Loucy (cell line): Measurements from ENCODE around the gene ALDH1L2.

Source experiments
- H2AFZ ChIP-seq: fragments of 200-600 bp; sonication (generic); 2 replicates; pipeline ENCODE4 v1.6.0; 2016; ENCODE audit warnings: antibody characterized with exemption, mild to moderate bottlenecking, low read length, moderate library complexity
- H3F3A ChIP-seq: fragments of 200-600 bp; 2 replicates; pipeline ENCODE4 v1.6.0; 2016; ENCODE audit warnings: antibody characterized with exemption, low read depth, mild to moderate bottlenecking
- H3K27me3 ChIP-seq: fragments of 200-600 bp; sonication (generic); 2 replicates; pipeline ENCODE4 v1.6.1; 2014; ENCODE audit warnings: low read length, mild to moderate bottlenecking; ENCODE audit not compliant: insufficient read depth, poor library complexity, severe bottlenecking
- H3K36me3 ChIP-seq: fragments of 200-600 bp; sonication (generic); 2 replicates; pipeline ENCODE4 v1.6.1; 2016; ENCODE audit warnings: low read length; ENCODE audit not compliant: insufficient read depth
- H3K4me1 ChIP-seq: fragments of 200-600 bp; sonication (generic); 2 replicates; pipeline ENCODE4 v1.5.1; 2014; ENCODE audit warnings: low read length, mild to moderate bottlenecking; ENCODE audit not compliant: insufficient read depth, poor library complexity, severe bottlenecking
- H3K4me2 ChIP-seq: fragments of 200-600 bp; sonication (generic); 2 replicates; pipeline ENCODE4 v1.6.0; 2014; ENCODE audit warnings: antibody characterized with exemption, low read length, low read depth, mild to moderate bottlenecking; ENCODE audit not compliant: poor library complexity, severe bottlenecking
- H3K4me3 ChIP-seq: fragments of 200-600 bp; sonication (generic); 2 replicates; pipeline ENCODE4 v1.5.1; 2014; ENCODE audit warnings: low read length, mild to moderate bottlenecking, mixed read lengths; ENCODE audit not compliant: poor library complexity, severe bottlenecking
- H3K79me2 ChIP-seq: fragments of 200-600 bp; sonication (generic); 2 replicates; pipeline ENCODE4 v1.6.1; 2014; ENCODE audit warnings: low read length; ENCODE audit not compliant: insufficient read depth
- H3K9ac ChIP-seq: fragments of 200-600 bp; sonication (generic); 2 replicates; pipeline ENCODE4 v1.6.0; 2014; ENCODE audit warnings: mild to moderate bottlenecking, low read depth, low read length, moderate library complexity; ENCODE audit not compliant: poor library complexity, severe bottlenecking
- H3K9me2 ChIP-seq: fragments of 200-600 bp; sonication (generic); replicated peaks from 2 replicates; pipeline ENCODE4 v1.6.1; 2016; ENCODE audit warnings: low read depth, low read length, mixed read lengths
- H3K9me3 ChIP-seq: fragments of 200-600 bp; sonication (generic); 2 replicates; pipeline ENCODE4 v1.6.1; 2014; ENCODE audit warnings: mild to moderate bottlenecking, antibody characterized with exemption, low read length, low read depth; ENCODE audit not compliant: insufficient read depth
- H4K20me1 ChIP-seq: fragments of 200-600 bp; sonication (generic); 2 replicates; pipeline ENCODE4 v1.6.0; 2014; ENCODE audit warnings: antibody characterized with exemption, low read length, mild to moderate bottlenecking; ENCODE audit not compliant: insufficient read depth, poor library complexity, severe bottlenecking
- CTCF ChIP-seq: fragments of 200-600 bp; sonication (generic); conservative IDR thresholded peaks from 2 replicates; pipeline ENCODE4 v1.5.1; 2014; ENCODE audit warnings: mild to moderate bottlenecking, antibody characterized with exemption, low read length
- EZH2phosphoT487 ChIP-seq: fragments of 200-600 bp; IDR thresholded peaks from 2 replicates; pipeline ENCODE4 v1.6.1; 2018; ENCODE audit warnings: antibody characterized with exemption, mild to moderate bottlenecking, moderate library complexity, borderline replicate concordance

Gene ALDH1L2

GRCh38 chr12:105091476-105092206 is 7.4 kb upstream of the ALDH1L2 start:
- H3K9me3 ChIP-seq: no peaks in the 10 kb centered on the region; the same call in 1 of the 2 replicates
- H3K79me2 ChIP-seq: no peaks in the 10 kb centered on the region
- no peaks in the 10 kb centered on the region for H3K27me3 ChIP-seq
- no peak overlapping the region for H3K4me2 ChIP-seq
- no peaks in the 10 kb centered on the region for H3K9me2 ChIP-seq
- H3K36me3 ChIP-seq: no peaks in the 10 kb centered on the region
- no peaks in the 10 kb centered on the region for H4K20me1 ChIP-seq
- no peaks in the 10 kb centered on the region for H3K4me1 ChIP-seq
- no peak overlapping the region for H3K4me3 ChIP-seq
- H3K9ac ChIP-seq: no peak overlapping the region
- no peak overlapping the region for H2AFZ ChIP-seq
- TF ChIP-seq EZH2phosphoT487 (no peak), CTCF (no peak)
- H3F3A ChIP-seq: no peaks in the 10 kb centered on the region

GRCh38 chr12:105090361-105090760 is 6.1 kb upstream of the ALDH1L2 start:
- Histone ChIP-seq H3K9me2 (no peaks in the 10 kb centered on the region), H3K4me2 (no peak overlapping the region), H3K9me3 (no peaks in the 10 kb centered on the region; the same call in 1 of the 2 replicates), H2AFZ (no peak overlapping the region), H3K4me3 (no peak overlapping the region), H4K20me1 (no peaks in the 10 kb centered on the region), H3K79me2 (no peaks in the 10 kb centered on the region), H3F3A (no peaks in the 10 kb centered on the region), H3K9ac (no peak overlapping the region), H3K27me3 (no peaks in the 10 kb centered on the region), H3K36me3 (no peaks in the 10 kb centered on the region), H3K4me1 (no peaks in the 10 kb centered on the region)
- TF ChIP-seq EZH2phosphoT487: no peak
- TF ChIP-seq CTCF: no peak

GRCh38 chr12:105089817-105090216 is 5.6 kb upstream of the ALDH1L2 start:
- H3K9me3 ChIP-seq: no peaks in the 10 kb centered on the region
- H3K9me2 ChIP-seq: no peaks in the 10 kb centered on the region
- H3K79me2 ChIP-seq: no peaks in the 10 kb centered on the region
- no peaks in the 10 kb centered on the region for H3K36me3 ChIP-seq
- no peak overlapping the region for H3K4me2 ChIP-seq
- H3F3A ChIP-seq: no peaks in the 10 kb centered on the region
- TF ChIP-seq CTCF (no peak), EZH2phosphoT487 (no peak)
- H3K4me1 ChIP-seq: no peaks in the 10 kb centered on the region
- no peaks in the 10 kb centered on the region for H4K20me1 ChIP-seq
- H2AFZ ChIP-seq: no peak overlapping the region
- H3K4me3 ChIP-seq: no peak overlapping the region
- no peak overlapping the region for H3K9ac ChIP-seq
- H3K27me3 ChIP-seq: no peaks in the 10 kb centered on the region
